GM19351 (cell line): ENCODE measurements around the gene SLC19A3.
"Not testable (repeated sequence)": the region's sequence is repeated elsewhere in the genome, so short reads cannot be mapped to it uniquely, and the experiment has no call there.

Experiments
- ATAC-seq: cut with Tn5 transposase; IDR thresholded peaks from one replicate; pipeline ENCODE4 v1.9.1; 2021; ENCODE audit warnings: mild to moderate bottlenecking, moderate library complexity; ENCODE audit not compliant: unreplicated experiment

The SLC19A3 gene

DNA sequence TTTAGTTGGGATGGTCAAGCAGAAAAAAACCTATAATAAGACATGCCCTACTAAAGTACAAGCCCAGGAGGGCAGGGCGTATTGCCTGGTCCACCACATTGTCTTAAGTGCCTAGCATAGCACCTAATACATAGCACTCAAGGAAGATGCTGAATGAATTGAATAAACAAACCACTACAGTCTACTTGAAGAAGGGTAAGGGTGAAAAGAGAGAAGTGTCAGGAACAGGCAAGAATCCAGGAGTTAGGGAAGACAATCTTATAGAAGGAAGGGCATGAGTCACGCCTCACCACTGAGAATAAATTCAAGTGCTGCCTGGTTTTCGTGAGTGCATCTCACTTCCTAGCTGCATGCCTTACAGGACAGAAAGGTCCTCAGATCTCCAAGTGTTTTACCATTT is 13.9 kb downstream of the SLC19A3 start:
- ATAC-seq, result no peak

DNA sequence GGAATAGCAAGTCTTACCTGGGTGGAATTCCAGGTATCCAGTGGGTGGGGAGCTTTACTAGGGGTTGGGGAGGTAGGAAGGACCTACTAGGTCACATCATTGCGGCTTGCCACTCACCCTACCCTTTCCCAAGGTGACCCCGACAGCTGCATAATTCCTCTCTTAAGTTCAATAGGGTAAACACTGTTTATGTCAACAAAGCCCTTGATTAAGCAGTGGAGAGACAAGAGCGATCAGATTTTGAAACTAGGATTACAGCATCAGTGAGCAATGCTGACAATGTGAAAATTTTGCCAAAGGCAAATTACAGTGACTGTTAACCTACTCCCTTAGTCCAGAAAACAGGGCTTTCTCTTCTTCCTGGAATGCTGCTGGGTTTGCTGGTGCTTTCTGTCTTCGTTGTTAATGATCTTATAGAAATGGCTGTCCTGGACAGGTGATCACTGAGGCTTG is 14.5 kb downstream of the SLC19A3 start:
- ATAC-seq, result no peak

DNA sequence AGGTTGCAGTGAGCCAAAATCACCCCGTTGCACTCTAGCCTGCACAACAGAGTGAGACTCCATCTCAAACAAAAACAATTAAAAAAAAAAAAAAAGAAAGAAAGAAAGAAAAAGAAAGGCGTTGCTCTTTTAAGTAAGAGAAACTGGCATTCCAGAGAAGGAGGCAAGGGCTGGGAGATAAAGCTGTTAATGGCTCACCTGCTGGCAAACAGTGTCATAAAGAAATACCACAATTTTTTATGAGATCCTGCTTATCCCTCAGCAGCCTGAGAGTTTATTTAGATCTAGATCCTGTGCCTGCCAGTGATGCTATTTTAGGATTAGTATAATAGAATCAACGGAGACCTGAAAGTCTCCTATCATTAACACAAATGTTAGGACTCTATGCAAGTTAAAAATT is 16.3 kb downstream of the SLC19A3 start:
- ATAC-seq, result no peak

DNA sequence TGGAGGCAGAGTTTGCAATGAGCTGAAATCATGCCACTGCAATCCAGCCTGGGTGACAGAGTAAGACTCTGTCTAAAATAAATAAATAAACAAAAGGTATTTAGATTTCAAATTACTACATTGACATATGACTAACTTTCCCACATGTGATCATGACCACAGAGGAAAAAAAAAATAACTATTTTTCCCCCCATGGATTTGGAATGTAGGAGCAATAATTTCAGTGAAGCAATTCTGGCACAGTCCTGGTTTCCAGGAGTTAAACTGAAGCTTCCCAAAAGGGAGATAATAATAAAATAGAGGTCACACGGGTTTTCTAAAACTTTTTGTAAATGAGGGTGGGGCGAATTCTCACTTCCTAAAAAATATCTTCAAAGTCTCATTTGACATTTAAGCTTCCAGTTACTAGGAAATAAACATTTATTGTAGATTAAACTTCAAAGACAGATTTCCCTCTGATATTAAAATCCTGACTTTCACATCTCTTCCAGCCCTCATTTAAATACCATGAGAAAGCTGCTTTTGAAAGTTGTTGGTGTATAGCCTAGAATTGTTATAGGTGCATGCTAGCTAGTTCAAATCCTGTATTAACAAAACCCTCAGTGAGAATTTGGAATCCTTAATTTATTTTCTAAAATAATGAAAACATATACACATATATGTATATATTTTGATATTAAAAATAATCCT is 20.7 kb downstream of the SLC19A3 start:
- ATAC-seq, result no peak

DNA sequence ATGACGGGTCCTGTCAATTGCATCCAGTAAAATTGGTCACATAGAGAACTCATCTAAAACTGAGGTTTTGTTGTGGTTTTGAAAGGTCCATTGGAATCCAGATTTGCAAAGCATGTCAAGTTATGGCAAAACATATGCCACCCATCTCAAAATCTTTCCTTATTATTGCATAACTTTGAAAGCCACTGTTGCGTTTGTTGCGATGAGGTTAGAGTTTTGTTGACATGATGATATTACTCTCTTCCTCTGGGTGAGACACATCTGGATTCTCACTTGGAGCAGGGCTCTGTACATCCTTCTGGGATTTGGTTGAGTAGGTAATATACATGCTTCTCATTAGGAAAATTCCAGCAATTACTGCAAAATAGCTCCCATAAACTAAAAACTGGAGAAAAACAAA is 30.6 kb downstream of the SLC19A3 start:
- ATAC-seq, result no peak

DNA sequence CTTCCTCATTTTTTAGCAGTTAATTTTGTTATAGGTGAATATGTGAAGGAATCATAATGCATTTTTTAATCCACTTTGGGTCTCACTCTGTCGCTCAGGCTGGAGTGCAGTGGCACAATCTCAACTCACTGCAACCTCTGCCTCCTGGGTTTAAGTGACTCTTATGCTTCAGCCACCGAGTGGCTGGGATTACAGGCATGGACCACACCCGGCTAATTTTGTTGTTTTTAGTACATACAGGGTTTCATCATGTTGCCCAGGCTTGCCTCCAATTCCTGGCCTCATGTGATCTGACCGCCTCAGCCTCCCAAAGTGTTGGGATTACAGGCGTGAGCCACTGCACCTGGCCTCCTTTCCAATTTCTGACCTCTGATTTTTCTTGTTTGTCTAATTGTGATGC is 33.6 kb downstream of the SLC19A3 start:
- ATAC-seq, result no peak

DNA sequence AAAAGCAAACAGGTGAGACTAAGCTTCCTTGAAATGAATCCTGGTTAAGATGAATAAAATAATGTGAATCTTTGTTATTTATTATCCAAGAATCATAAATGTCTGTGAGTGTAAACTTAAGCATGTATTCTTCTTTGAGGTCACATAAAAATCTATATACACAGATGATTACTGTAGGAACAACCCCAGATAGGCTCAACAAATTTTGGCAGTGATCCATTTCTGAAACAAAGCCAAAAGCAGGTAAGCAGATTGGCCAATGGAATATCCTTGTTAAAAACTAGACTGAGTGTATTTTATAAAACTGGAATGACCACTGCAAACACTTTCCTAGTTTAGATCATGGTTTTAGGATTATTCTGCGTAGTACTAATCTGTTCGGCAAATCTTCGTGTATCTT is 39.9 kb downstream of the SLC19A3 start:
- ATAC-seq, result no peak

DNA sequence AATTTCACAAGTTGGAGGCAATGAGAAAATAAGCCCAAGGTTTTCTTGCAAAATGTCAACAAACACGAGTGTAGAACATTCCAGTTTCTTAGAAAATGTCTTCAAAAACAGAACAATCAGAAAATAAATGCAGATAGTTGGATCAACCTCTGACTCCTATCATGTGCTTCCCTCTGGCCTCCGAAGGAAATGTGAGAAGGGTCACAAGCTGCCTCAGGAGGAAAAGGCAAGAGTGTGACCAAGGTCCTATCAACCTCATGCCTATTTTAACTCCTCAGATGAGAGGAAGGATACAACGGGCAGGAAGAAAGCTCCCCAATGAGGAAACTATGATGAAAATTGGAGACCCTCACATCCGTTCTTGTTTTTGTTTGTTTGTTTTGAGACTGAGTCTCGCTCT is 43.3 kb downstream of the SLC19A3 start:
- ATAC-seq, result no peak

DNA sequence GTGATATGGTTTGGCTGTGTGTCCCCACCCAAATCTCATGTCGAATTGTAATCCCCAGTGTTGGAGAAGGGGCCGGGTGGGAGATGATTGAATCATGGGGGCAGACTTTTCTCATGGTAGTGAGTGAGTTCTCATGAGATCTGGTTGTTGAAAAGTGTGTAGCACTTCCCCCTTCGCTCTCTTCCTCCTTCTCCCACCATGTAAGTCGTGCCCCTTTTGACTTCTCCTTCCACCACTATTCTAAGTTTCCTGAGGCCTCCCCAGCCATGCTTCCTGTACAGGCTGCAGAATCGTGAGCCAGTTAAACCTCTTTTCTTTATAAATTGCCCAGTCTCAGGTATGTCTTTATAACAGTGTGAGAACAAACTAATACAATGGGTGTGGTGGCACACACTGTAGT is 44.2 kb downstream of the SLC19A3 start:
- ATAC-seq, result not testable (repeated sequence)

DNA sequence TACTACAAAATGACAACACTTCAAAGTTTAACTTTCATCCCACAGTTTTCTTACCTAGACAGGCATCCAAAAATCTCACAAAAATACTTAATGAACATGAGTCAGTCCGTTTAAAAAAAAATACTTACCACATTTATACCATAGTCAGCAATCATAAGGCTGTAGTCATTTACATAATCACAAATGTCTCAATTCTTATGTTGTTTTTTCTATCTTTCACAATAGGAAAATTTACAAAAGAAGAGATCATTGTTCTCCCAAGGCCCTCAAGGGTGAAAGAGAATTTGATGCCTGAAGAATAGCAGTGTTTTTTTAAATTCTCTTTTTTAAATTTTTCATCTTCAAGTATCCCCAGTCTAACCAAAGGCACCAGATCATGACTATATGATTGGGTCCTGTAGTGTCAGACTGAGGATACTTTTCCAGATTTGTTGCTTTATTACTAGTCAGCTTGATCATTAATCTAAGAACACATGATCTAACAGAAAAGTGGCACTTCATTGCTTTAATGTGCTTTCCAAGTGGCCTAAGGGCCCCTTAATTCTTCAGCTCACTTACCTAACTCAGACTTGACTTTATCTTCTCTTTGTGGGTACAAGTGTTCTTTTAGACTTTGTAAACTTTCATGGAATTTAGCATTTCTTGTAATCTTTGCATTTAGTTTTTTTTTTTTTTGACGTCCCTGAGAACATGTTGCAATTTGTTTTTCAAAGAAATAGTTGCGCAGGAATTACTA is 46.5 kb downstream of the SLC19A3 start:
- ATAC-seq, result no peak

DNA sequence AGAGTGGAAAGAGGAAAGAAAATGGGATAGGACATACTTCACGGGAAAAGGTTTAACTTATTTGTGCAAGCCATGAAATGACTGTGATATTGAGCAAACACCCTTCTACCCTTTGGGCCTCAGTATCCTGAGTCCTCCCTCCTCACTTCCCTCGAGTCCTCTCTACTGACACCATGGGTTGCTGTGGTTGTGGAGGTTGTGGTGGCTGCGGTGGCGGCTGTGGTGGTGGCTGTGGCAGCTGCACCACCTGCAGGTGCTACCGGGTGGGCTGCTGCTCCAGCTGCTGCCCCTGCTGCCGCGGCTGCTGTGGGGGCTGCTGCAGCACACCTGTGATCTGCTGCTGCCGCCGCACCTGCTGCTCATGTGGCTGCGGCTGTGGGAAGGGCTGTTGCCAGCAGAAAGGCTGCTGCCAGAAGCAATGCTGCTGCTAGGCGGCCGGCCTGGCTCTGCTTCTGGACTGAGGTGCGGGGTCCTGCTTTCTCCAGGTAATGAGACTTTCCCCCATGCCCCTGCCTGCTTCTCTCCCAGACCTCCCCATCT is 51.1 kb downstream of the SLC19A3 start, which contains the start of gene SCYGR5:
Gene SCYGR5 (plus strand): TSS at position 174 of the 540 bp plus-strand sequence. CDS start 0 bp downstream, at position 174.
- not testable (repeated sequence) for ATAC-seq

DNA sequence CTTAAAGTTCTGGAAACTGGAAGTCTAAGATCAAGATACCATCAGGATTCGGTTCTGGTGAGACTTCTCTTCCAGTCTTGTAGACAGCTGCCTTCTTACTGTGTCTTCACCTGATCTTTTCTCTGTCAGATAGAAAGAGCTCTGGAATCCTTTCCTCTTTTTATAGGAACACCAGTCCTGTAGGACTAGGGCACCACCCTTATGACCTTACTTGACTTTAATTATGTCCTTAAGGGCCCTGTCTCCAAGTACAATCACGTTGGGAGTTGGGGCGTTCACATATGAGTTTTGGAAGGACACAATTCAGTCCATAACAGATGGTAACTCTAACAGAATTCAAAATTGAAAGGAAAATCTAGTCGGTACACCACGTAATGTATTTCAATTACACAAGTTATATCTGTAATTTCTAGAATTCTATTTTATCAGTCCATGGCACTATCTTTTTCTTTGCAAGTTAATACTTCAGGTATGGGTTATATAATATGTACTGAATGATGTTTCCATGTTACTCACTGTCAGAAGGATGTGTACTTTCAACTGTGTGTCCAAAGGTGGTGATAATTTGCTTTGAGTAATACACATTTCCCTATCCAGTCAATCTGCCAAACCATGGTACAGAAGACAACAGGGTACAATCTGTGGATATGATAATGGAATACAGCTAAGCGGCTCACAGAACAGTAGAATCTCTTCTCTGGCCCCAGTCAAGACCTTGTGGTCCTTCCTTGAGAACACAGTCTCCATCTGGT is 52.5 kb downstream of the SLC19A3 start:
- no peak for ATAC-seq

DNA sequence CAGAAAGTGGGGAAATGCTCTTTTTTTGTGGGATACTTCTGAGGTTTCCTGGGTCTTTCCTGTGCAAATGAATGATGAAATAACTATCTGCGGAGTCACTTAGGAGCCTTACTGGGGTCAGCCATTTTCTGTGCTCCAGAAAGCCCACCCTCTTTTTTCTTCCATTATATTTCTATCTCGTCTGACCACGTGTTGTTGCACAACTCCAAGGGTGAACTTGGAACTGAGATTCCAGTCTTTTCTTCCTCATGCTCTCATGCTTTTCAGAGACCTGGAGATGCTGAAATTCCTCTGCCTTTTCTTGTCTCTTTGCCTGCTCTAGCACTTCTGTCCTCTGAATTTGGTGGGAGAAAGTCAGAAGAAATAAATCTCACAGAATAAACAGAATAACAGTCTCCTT is 56.0 kb downstream of the SLC19A3 start:
- no peak for ATAC-seq

DNA sequence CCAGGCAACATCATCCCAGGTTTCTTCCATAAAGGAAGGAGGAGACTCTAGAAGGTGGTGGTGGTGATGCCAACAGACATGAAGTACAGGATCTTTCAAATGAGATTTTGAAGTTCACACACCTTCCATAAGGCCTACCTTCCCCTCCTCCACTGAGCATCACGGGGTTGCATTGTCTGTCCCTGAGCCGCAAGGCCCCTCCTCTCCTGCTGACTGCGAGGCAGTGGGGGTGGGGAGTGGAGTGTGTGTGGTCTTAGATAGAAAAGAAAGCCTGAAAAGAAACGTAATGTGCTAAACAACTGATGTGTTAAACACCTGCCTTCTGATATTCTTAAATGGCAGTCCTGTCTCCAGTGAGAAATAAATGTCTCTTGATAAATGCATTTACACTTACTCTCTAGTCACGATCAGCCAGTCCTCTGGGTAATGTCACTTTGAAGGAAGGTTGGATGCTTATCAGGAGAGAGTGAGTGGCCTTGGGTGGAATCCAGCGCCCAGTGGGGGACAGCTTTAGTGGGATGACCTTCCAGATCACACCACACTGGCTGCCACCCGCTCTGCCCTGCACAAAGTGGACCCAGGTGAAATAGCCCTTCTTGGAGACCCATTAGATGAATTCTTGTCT is 56.7 kb downstream of the SLC19A3 start:
- no peak for ATAC-seq

DNA sequence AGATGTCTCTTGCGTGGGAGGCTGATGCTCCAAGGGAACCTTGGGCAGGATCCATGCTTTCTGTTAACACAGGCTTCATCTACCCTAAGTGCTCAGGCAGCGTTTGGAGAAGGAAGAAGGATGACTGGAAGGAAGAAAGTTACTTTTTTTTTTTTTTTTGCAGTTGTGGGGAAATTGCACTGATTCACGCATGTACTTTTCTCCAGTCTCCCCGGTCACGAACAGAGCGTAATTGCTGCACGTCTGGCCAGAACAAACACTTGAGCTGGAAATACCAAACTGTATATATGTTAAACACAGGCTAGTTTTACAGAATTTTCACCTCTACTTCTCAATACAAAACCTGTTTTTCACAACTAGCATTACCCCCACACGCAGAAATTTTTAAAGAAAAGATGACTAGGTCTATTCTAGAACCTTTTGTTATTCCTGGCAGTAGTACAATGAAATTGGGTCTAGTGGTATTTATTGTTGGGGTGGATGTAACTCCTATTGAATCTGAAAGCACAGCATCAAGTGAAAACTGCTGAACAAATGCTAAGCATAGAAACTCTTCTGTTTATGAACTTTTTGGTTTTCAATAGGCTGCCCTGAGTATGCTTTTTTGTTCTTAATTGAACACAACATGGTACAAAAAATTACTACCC is 60.5 kb downstream of the SLC19A3 start:
- ATAC-seq, result no peak

DNA sequence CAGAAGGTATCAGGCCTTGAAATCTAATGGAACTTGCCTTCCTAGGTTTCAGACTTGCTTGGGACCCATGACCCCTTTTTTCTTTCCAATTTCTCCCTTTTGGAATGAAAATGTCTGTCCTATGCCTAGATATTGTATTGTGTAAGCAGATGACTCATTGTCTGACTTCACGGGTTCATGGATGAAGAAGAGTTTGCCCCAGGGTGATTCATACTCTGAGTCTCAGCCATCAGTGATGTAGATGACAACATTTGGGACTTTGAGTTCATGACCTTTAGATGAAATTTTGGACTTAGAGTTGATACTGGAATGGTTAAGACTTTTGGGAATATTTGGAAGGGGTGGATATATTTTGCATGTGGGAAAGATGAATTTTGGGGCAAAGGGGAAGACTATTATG is 62.4 kb downstream of the SLC19A3 start:
- peak; percentile 55 for ATAC-seq

DNA sequence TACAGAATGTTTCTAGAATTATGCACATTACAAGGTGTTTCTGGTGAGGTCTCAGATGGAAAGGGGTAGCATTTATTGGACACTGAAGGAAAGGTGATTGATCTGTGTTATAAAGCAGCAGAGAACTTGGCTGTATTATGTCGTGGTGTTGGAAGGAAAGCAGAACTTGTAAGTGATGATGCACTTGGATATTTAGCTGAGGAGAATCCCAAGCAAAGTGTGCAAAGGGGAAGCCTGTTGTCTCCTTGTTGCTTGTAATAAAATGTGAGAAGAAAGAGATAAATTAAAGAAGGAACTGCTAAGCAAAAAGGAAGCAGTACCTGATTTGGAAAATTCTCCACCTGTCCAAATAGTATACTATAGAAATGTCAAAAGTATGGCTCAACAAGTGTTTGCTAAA is 63.4 kb downstream of the SLC19A3 start:
- ATAC-seq, result no peak

DNA sequence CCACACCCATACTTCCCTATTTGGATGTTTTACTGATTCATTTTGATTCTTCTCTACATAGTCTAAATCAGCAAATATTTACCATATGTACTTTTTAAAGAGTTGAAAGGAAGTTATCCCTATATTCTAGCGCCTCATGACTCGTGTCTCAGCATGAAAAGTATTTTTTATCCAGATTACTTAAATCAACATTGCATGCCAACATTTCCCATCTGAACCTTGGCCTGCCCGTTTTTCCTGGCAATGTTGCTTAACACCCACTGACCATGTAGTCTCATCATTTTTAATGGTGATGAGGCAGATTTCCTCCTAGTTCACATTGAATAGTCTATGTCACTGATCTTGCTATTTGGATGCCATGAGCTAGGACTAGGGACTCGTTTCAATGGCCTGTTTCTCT is 64.4 kb downstream of the SLC19A3 start:
- ATAC-seq, result no peak

DNA sequence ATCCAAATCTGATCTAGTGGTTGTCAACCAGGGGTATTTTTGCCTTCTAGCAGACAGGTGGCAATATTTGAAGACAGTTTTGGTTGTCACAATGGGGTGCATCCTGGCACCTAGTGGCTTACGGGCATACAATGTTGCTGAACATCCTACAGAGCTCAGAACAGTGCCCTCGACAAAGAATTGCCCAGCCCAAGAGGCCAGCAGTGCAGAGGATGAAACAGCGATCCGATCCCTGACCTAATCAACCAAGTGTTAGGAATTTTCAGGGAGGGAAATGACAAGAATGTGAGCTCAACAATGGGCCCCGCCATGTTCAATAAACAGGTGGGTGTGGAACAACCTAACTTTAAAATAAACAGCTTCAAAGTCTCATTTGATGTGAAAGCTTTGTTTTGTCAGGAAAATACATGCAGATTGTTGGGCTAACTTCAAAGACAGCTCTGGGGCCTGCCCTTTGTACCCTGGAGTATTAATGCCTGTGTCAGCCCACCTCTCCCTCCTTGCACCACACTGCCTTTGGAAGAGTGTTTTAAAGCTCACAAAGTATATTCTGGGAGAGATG is 73.8 kb downstream of the SLC19A3 start:
- no peak for ATAC-seq

DNA sequence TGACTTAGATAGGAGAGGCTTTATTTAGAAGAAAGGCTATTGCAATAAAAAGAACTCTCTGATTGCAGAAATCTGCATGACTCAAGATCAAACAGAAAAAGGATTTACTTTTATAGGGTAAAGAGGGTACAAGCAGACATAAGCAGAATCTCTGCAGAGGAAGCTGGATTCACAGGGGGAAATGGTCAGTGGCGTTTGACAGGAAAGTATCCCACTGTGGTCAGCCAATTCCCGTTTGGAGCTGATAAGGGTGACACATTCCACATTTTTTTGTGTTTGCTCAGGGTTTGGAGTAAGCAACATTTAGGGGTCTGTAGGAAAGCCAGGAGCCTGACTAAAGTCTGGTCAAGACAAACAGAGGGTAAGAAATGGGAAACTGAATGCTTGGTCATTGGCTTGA is 75.2 kb downstream of the SLC19A3 start:
- no peak for ATAC-seq
